GM18519 (cell line): ENCODE measurements around the gene AMOTL1.

Experiments
- ATAC-seq: cut with Tn5 transposase; IDR thresholded peaks from one replicate; pipeline ENCODE4 v1.9.1; 2021; ENCODE audit warnings: mild to moderate bottlenecking, moderate library complexity; ENCODE audit not compliant: unreplicated experiment, low FRiP score

The AMOTL1 gene, protein sequence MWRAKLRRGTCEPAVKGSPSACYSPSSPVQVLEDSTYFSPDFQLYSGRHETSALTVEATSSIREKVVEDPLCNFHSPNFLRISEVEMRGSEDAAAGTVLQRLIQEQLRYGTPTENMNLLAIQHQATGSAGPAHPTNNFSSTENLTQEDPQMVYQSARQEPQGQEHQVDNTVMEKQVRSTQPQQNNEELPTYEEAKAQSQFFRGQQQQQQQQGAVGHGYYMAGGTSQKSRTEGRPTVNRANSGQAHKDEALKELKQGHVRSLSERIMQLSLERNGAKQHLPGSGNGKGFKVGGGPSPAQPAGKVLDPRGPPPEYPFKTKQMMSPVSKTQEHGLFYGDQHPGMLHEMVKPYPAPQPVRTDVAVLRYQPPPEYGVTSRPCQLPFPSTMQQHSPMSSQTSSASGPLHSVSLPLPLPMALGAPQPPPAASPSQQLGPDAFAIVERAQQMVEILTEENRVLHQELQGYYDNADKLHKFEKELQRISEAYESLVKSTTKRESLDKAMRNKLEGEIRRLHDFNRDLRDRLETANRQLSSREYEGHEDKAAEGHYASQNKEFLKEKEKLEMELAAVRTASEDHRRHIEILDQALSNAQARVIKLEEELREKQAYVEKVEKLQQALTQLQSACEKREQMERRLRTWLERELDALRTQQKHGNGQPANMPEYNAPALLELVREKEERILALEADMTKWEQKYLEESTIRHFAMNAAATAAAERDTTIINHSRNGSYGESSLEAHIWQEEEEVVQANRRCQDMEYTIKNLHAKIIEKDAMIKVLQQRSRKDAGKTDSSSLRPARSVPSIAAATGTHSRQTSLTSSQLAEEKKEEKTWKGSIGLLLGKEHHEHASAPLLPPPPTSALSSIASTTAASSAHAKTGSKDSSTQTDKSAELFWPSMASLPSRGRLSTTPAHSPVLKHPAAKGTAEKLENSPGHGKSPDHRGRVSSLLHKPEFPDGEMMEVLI

DNA sequence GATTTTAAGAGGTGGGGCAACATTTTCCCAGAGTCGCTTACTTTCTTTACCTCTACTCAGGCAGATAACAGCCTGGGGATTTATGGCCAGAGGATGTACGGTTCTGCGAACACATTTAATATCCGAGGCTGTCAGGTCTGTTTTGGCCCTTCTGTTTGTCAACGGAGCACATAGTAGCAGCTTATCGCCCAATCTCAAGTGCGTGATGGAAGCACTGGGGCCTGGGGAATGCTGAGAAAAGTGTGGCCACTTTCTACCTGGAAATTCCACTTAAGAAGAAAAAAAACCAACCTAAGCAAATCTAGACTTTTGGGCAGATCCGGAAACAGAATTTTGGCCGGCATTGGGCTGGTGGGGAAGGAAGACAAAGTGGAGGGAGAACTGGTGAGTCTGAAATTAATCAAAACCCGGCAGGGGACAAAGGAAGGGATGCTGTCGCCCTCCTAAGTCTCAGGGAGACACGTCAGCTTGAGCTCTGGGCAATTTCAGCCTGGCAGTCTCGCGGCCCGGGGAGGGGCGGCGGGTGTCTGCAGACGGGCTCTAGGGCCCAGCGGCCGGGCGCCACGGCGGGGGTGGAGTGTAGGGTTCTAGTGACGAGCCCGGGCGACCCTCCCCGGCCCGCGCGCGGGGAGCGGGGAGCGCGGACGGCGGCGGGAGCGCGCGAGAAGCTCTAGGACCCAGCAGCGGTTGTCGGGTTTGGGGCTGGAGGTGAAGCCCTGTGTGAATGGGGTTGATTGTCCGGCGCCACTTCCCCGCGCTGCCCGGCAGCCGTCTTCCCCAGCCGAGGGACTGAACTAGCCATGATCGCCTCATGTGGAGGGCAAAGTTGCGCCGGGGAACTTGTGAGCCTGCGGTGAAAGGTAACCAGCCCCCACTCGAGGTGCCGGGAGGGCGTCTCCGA, at the start of gene AMOTL1:
AMOTL1 (plus strand) TSS at position 656 of the 901 bp plus-strand sequence; CDS start at position 812, 156 bp downstream.
- no peak for ATAC-seq

DNA sequence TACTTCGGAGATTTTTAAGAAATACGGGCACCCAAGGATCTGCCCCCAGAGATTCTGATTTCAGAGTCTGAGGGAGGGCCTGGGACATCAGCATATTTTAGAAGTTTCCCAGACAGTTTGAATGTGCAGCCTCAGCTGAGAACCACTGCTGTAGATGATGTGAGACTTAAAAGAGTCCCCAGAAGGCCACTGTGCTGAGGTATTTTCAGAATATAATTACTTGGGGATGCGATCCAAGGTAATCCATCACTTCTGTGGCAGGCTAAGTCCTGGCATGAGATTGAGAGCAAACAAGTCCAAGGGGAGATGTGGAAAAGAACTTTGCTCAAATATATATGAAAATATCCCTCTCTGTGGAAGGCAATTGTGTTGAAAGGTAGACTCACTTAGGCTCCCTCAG, 48.3 kb upstream of the AMOTL1 start:
- ATAC-seq, result no peak

DNA sequence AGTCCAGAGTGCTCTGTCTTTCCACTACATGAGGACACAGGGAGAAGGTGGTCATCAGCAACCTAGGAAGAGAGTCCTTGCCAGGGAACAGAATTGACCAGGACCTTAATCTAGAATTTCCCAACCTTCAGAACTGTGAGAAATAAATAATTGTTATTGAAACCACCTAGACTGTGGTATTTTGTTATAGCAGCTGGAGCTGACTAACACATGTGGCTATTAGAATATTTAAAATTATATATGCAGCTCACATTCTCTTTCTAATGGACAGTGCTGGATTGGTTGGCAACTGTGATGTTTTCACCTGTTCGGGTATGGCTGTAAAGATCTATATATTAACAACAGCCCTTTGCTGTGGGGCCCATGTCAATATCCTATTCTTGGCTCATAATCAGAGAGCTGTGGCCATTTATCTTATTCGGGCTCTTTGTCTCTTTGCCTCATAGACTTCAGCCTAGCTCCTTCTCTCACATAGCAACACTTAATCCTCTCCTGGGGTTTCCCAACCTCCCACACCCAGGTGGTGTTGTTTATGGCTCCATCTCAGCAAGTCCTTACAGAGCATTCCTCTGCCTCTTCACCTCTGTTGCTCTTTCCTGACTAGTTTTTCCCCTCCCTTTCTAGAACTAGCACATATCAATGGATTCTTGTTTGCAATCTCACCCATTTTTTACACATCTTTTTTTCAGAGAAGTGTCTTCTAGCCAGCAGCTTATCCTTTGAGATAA, 46.4 kb upstream of the AMOTL1 start:
- no peak for ATAC-seq

DNA sequence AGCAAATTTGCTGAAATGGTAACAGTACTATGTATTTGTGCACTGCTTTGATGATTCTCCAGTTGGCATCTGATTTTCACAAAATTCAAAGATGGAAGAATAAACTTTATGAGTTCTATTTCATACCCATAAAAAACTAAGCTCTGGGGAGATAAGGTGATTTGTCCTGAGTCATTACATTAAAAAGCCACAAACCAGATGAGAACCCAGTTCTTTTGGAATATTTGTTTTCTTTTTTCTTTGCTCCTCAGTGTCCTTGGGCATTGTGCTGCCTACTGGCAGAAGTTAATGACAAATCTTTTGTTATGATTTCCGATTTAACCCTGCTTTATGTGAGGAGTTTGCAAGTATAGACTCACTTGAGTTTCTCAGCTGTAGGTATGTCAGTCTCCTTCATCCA, 45.4 kb upstream of the AMOTL1 start:
- no peak for ATAC-seq

DNA sequence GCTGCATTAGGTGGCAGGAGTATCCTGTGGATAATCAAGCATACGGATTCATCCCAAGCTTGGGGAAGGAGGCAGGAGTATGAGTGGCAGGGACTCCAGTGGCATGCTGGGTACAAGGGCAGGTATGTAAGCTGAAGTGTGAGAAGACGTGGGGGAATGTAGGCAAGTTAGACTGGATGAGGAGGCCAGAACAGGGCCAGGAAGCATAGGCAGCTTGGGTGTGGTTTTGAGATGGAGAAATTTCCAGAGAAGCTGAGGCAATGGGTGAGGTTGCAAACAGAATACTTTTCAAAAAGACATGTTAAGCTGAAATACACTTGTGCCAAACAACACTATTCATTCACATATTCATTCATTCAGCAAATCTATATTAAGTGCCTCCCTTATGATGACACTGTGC, 43.1 kb upstream of the AMOTL1 start:
- ATAC-seq, result no peak

DNA sequence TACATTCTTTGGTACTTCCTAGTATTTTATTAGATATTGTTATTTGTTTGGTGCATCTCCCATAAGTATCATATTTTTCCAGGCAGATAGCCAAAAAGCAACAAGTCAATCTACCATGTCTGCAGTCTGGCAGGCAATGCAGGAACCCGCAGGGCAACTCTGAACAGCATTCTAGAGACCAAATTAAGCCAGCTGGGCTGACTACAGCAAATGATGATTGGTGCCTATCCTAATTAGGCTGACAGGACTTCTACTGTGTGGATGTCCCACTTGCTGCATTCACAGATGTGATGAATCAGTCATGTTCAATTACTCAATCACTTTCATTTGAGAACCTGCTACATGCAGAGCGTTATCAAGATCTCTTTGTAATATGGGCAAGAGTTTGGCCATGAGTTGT, 40.3 kb upstream of the AMOTL1 start:
- no peak for ATAC-seq

DNA sequence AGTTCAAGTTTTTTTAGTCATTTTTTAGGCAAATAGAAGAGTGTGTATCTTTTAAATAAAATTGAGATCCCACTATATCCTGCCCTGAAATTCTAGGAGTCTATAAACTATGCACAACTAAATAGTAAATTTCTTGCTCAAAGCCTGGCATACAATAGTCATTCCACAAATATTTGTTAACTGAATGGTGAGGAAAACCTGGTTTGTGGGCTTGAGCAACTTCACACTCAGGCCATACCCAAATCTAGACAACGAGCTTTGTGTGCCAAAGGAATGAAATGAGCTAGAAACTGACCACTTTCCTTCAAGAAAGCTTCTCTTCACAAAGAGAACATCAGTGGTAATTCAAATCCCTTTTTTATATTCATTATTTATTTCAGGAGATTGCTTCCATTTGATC, 39.6 kb upstream of the AMOTL1 start:
- no peak for ATAC-seq

DNA sequence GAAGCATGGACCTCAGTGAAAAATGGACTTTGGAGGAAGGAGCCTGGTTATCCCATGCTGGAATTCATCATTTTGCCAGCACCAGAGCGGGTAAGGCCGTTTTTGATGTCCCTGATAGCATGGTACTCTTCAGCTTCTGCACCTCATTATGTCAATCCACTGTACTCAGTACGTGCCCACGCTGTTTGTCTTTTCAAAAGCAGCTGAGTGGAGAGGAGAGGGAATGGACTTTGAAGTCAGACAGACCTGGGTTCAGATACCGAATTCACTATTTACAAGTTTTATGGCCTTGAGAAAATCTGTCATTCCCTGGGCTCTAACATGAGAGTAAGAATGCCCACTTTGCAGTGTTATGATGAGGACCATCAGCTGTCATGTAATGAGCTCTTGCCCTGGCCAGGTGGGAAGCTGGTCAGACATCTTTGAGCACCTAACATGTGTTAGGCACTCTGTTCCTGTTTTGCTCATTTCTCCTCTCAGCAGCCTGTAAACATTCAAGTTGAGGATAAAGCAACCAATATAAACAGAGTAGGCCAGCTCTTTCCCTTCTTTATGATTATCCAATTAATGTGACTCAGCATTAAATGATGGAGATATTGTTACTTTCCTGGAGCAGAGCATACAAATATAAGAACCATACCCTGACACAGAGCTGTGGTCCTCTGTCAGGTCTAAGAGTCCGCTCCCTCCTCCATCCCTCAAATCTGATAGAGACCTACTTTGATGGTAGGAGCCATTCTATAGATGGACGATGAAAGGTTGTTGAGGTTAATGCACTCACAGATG, 39.0 kb upstream of the AMOTL1 start:
- no peak for ATAC-seq

DNA sequence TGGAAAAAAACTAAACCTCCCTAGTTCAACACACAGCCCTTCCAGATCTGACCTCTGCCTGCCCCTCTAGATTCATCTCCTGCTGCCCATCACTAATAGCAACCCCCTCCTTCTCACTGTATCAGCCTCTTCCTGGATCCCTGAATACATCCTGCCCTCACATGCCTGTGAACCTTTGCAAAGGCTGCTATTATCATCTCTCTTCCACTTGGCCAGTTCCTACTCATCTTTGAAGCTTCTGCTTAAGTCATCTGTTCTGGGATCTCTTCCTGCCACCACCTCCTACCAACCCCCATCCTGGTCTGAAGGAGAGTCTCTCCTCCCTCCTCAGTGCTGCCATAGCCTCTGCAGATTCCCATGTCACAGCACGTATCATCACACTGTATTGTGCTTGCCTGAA, 38.0 kb upstream of the AMOTL1 start:
- ATAC-seq, result no peak

DNA sequence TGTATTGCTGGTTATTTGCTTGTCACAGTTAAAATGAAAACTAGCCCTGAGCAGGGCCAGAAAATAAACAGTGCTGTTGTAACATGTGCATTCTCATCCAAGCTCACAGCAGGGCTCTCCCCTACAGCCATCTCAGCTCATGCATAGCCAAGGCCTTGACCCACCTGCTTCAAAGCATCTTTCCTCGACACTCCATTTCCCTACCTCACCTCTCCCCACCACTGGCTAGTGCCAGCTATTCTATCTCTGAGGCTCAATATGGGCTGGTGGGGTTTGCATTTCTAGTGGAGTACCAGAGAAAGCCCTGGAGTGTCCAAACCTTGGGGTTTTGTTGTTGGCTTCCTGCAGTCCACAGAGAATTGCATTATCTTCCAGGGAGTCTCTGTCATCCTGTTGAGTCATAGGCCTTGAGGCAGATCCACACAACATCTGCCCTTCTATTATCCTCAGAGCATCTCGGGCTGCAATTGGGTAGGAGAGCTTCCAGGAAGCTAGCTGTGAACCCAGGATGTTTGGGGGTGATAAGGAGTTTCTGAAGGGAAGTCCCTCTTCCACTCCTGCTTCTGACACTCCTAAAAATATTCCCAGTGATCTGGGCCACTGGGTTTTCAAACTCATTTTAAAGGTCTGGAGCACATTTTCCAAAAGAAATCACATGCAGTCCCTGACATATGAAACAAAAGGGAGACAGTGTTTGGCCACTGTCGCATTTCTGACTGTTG, 36.1 kb upstream of the AMOTL1 start:
- ATAC-seq, result no peak

DNA sequence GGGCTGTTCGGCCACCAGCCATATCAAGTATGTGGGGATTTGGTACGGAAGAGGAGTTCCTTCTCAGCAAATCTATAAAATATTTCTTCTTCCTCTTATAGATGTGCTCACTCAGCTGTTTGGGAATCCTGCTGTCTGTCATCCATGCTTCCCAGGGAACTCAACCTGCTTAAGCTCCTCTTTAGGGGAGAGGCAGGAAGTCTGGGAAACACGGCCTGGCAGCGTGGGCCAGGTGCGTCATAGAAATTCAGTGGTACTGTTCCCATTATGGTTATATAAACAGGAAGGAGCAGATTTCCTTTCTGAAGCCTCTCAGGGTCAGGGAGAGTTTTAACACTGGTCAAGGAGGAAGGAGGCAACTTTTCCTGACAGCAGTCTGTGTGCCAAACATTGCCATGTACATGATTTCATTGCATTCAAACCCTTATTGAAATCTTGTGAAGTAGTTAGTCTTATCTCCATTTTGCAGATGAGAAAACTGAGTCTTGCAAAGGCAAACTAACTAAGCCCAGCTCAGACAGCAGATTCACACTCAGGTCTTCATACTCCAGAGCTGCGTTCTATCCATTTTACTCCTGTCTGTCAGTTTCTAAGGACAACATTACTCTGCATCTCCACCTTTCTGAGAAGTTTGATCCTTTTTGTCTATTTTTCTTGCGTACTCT, 35.4 kb upstream of the AMOTL1 start:
- ATAC-seq, result no peak

DNA sequence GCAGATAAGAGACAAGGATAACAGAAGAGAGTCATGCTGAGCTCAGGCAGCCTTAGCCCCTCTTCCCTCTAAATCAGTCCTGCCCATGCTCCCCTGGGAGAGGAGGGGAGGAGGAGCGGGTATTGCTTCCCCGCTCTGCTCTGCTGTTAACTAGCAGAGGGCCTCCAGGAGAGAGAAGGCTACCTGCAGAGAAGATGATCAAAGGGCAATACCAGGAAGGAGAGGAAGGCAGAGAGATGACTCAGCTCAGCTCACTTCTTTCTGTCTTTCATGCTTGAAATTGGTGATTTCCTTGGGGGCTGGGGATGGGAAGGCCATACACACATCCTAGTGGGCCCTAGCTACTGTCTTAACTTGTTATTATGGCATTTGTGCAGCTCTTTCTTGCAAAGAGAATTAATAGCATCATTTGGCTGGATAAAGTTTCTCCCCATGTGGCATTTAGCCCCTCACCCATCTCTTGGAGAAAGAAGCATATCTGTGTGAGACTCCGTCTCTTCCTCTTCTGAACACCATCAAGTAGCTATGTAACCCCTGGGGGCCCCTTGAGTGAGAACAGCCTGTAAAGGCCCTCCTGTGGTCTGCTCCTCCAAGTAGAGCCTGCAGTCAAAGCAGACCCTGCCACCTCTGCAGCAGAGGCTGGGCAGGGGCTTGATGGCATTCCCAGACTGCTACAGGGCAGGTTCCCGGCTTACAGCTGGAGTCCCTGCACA, 33.4 kb upstream of the AMOTL1 start:
- ATAC-seq, result no peak

DNA sequence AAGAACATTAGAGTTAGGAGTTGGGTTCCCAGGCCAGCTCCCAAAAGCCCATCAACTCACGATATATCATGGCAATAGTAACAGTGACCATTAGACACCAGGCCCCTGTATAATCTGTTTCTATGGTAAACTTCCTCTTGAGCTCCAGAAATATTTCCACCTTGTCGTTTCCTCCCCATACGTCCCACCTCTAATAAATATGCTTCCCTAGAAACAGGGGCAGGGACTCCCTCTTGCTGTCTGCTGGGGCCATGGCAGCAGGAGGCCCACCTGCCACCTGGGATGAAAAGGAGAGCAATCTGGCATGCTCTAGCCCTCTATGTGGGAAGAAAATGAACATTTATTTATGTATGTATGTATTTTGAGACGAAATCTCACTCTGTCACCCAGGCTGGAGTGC, 32.2 kb upstream of the AMOTL1 start:
- ATAC-seq, result no peak

DNA sequence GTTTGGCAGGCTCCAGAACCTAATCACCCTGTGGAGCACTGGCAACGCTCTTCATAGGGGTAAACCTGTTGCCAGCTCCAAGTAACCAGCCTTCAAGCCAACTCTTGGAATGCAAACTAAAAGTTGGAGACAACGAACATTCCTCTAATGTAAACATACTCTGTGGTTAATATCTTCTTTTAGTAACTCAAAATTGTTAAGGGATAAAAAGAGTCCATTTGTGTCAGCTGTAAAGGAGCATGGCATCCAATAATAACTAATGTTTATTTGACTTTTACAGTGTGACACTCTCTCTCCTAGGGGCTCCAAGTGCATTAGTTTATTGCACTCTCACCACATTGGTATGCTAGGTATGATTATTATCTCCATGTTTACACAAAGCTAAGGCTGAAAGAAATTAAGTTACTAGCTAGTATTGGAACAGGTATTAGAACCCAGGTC, 31.0 kb upstream of the AMOTL1 start:
- no peak for ATAC-seq

DNA sequence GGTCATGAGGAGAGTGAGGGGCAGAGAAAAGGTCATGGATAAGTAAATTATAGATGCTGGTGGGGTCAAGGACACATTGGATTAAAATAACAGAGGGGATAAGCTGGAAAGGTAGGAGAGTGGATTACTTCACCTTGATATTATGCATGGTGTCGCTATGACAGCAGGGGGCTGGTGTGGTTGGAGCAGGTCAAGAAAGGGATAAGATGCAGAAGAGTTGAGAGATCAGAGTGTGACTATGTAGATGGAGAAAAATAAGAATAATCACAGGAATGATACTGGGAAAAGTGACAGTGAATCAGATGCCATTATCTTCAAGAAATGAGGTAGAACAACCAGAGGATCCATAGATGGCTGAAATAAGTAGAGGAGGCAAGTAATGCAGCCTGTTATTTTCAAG, 29.4 kb upstream of the AMOTL1 start:
- no peak for ATAC-seq

DNA sequence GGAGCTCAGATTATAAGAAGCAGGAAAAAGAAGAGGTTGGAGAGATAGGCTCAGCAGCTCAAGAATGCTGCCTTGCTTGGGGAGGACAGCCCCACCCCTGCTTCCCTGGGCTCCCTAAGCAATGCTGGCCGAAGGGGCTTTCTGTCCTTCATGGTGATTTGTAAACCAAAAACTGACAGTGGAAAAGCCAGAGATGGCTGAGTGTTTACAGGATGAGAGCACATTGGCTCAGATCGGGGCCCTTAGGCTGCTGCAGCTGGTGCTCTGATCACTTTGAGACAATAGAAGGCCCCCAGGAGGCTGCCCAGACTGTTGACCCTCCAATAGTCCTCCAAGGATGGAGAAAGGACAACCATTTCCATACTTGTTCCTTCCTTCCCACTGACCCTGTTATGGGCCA, 28.8 kb upstream of the AMOTL1 start:
- ATAC-seq, result no peak
